BLaER1 treated with 17β-estradiol and CSF1 and Interleukin-3, amounts not matched to agents 10 nM and 100 nM (cell line): Measurements from ENCODE around the gene FN3K.

Source experiments
- H3K27ac ChIP-seq, 11 experiments: shearing (Covaris generic); formaldehyde crosslinking; 2 replicates each; pipeline ENCODE4 v1.8.1; 2022
- H3K27me3 ChIP-seq, 11 experiments: shearing (Covaris generic); formaldehyde crosslinking; 2 replicates each; pipeline ENCODE4 v1.8.1; 2022
- H3K36me3 ChIP-seq, 11 experiments: shearing (Covaris generic); formaldehyde crosslinking; 2 replicates each; pipeline ENCODE4 v1.8.1; 2022
- H3K4me1 ChIP-seq, 10 experiments: shearing (Covaris generic); formaldehyde crosslinking; 2 replicates each; pipeline ENCODE4 v1.8.1; 2022
- H3K4me2 ChIP-seq, 11 experiments: shearing (Covaris generic); formaldehyde crosslinking; 2 replicates each; pipeline ENCODE4 v1.8.1; 2022
- H3K4me3 ChIP-seq, 10 experiments: shearing (Covaris generic); formaldehyde crosslinking; 2 replicates each; pipeline ENCODE4 v1.8.1; 2022
- H3K9ac ChIP-seq, 11 experiments: shearing (Covaris generic); formaldehyde crosslinking; 2 replicates each; pipeline ENCODE4 v1.8.1; 2022
- H3K9me3 ChIP-seq, 11 experiments: shearing (Covaris generic); formaldehyde crosslinking; replicated peaks in 1 of 11; 2 replicates each; pipeline ENCODE4 v1.8.1; 2022
- H4K20me1 ChIP-seq, 11 experiments: shearing (Covaris generic); formaldehyde crosslinking; 2 replicates each; pipeline ENCODE4 v1.8.1; 2022
- Cebpa-rat ChIP-seq, 11 experiments: shearing (Covaris generic); IDR thresholded peaks; 2 replicates each; pipeline ENCODE4 v1.8.1; 2022

The FN3K gene

GRCh38 chr17:82709024-82709675 lies 26.3 kb upstream of the FN3K start:
- Histone ChIP-seq H3K9ac (no peak overlapping the region), H3K4me2 (no peak overlapping the region), H3K27me3 (peaks cover 0 to 5% (median 0%) of the 10 kb centered on the region in 11 experiments; a peak in 1 of 22 replicates), H3K36me3 (no peaks in the 10 kb centered on the region), H4K20me1 (peaks cover 0 to 4% (median 0%) of the 10 kb centered on the region in 11 experiments; a peak in 3 of 22 replicates), H3K27ac (no peak overlapping the region), H3K4me3 (no peak overlapping the region), H3K9me3 (no peaks in the 10 kb centered on the region), H3K4me1 (peaks cover 23 to 29% (median 27%) of the 10 kb centered on the region in 10 experiments)
- TF ChIP-seq Cebpa-rat (IDR thresholded peaks at IDR 0.05), result no peak

GRCh38 chr17:82709676-82710498 lies 25.5 kb upstream of the FN3K start:
- Histone ChIP-seq H3K4me2 (no peak overlapping the region), H3K9ac (0 out of 22 replicates have a peak overlapping the region, but pooled peaks of 1 of the 11 experiments have one; percentile 18), H3K4me3 (no peak overlapping the region), H3K4me1 (peaks cover 15 to 22% (median 20%) of the 10 kb centered on the region in 10 experiments), H3K27ac (no peak overlapping the region), H3K9me3 (no peaks in the 10 kb centered on the region), H4K20me1 (peaks cover 0 to 4% (median 0%) of the 10 kb centered on the region in 11 experiments; a peak in 3 of 22 replicates), H3K36me3 (no peaks in the 10 kb centered on the region), H3K27me3 (no peaks in the 10 kb centered on the region)
- no peak for TF ChIP-seq Cebpa-rat (IDR thresholded peaks at IDR 0.05)

GRCh38 chr17:82710499-82711232 lies 24.7 kb upstream of the FN3K start:
- H3K27me3 ChIP-seq, result no peaks in the 10 kb centered on the region
- no peak overlapping the region for H3K4me3 ChIP-seq
- no peak overlapping the region for H3K4me2 ChIP-seq
- H3K27ac ChIP-seq, result no peak overlapping the region
- no peaks in the 10 kb centered on the region for H3K36me3 ChIP-seq
- H3K9me3 ChIP-seq, result no peaks in the 10 kb centered on the region
- H4K20me1 ChIP-seq, result peaks cover 0 to 4% (median 0%) of the 10 kb centered on the region in 11 experiments; a peak in 3 of 22 replicates
- H3K9ac ChIP-seq, result 0 out of 22 replicates have a peak overlapping the region, but pooled peaks of 1 of the 11 experiments have one; percentile 18
- H3K4me1 ChIP-seq, result peaks cover 12 to 22% (median 16%) of the 10 kb centered on the region in 10 experiments
- no peak for TF ChIP-seq Cebpa-rat (IDR thresholded peaks at IDR 0.05)

GRCh38 chr17:82713071-82713723 lies 22.2 kb upstream of the FN3K start:
- peaks cover 15 to 26% (median 21%) of the 10 kb centered on the region in 10 experiments for H3K4me1 ChIP-seq
- no peaks in the 10 kb centered on the region for H3K9me3 ChIP-seq
- H4K20me1 ChIP-seq, result peaks cover 0 to 15% (median 9%) of the 10 kb centered on the region in 11 experiments; a peak in 12 of 22 replicates
- peaks cover 0 to 2% (median 0%) of the 10 kb centered on the region in 11 experiments; a peak in 1 of 22 replicates for H3K36me3 ChIP-seq
- H3K9ac ChIP-seq, result no peak overlapping the region
- no peak overlapping the region for H3K27ac ChIP-seq
- H3K27me3 ChIP-seq, result no peaks in the 10 kb centered on the region
- no peak for TF ChIP-seq Cebpa-rat (IDR thresholded peaks at IDR 0.05)
- no peak overlapping the region for H3K4me3 ChIP-seq
- no peak overlapping the region for H3K4me2 ChIP-seq

- H3K4me1 ChIP-seq, result peaks cover 17 to 27% (median 22%) of the 10 kb centered on the region in 10 experiments
- no peaks in the 10 kb centered on the region for H3K9me3 ChIP-seq
- peaks cover 19 to 34% (median 24%) of the 10 kb centered on the region in 11 experiments; a peak in 20 of 22 replicates for H3K36me3 ChIP-seq
- peak within 1 kb of the TSS; percentile 87 to 100 (median 95) for H3K4me2 ChIP-seq
- peaks cover 0 to 23% (median 16%) of the 10 kb centered on the region in 11 experiments; a peak in 12 of 22 replicates for H4K20me1 ChIP-seq
- peak within 1 kb of the TSS; percentile 67 to 96 (median 91) for H3K4me3 ChIP-seq
- H3K27me3 ChIP-seq, result no peaks in the 10 kb centered on the region
- H3K27ac ChIP-seq, result peak within 1 kb of the TSS in 10 of 11 experiments; percentile 41 to 81 (median 73); a peak in 19 of 22 replicates
- no peak for TF ChIP-seq Cebpa-rat (IDR thresholded peaks at IDR 0.05)
- peak within 1 kb of the TSS; percentile 76 to 89 (median 86) for H3K9ac ChIP-seq
Observed at GRCh38 chr17:82716203-82717010, 19.0 kb upstream of the FN3K start, which contains the start of gene FN3KRP. FN3KRP (plus strand) TSS chr17:82716706; CDS start chr17:82716756, 50 bp downstream.

GRCh38 chr17:82718986-82719685 lies 16.3 kb upstream of the FN3K start:
- no peaks in the 10 kb centered on the region for H3K27me3 ChIP-seq
- H3K4me2 ChIP-seq, result no peak overlapping the region

GRCh38 chr17:82720204-82720603 lies 15.2 kb upstream of the FN3K start:
- Histone ChIP-seq H4K20me1 (peaks cover 0 to 23% (median 16%) of the 10 kb centered on the region in 11 experiments; a peak in 13 of 22 replicates), H3K4me1 (peaks cover 17 to 41% (median 35%) of the 10 kb centered on the region in 10 experiments), H3K9me3 (no peaks in the 10 kb centered on the region), H3K36me3 (peaks cover 32 to 62% (median 50%) of the 10 kb centered on the region in 11 experiments; a peak in 21 of 22 replicates), H3K27me3 (no peaks in the 10 kb centered on the region), H3K9ac (no peak overlapping the region), H3K4me2 (no peak overlapping the region), H3K4me3 (no peak overlapping the region), H3K27ac (no peak overlapping the region)
- no peak for TF ChIP-seq Cebpa-rat (IDR thresholded peaks at IDR 0.05)

More at GRCh38 chr17:82718986-82719685, 16.3 kb upstream of the FN3K start:
- H4K20me1 ChIP-seq, result peaks cover 0 to 23% (median 16%) of the 10 kb centered on the region in 11 experiments; a peak in 13 of 22 replicates
- H3K4me3 ChIP-seq, result no peak overlapping the region
- TF ChIP-seq Cebpa-rat (IDR thresholded peaks at IDR 0.05), result no peak
- peaks cover 17 to 41% (median 35%) of the 10 kb centered on the region in 10 experiments for H3K4me1 ChIP-seq
- H3K36me3 ChIP-seq, result peaks cover 32 to 53% (median 43%) of the 10 kb centered on the region in 11 experiments; a peak in 21 of 22 replicates
- no peak overlapping the region for H3K9ac ChIP-seq
- H3K9me3 ChIP-seq, result no peaks in the 10 kb centered on the region
- no peak overlapping the region for H3K27ac ChIP-seq
